WTC11 (cell line): Measurements from ENCODE around the gene MR1. TPM values are rescaled to one million over a fixed set of nuclear protein-coding genes. Genes with fewer than 3 reads are reported as not detected.

Experiments
- ATAC-seq: fragments of 200-7000 bp; cut with Tn5 transposase; 2 replicates; pipeline ENCODE4 v1.10.0; 2021; ENCODE audit warnings: mild to moderate bottlenecking, moderate library complexity
- CTCF ChIA-PET: fragments of 300-600 bp; sonication (Branson Sonifier 250); formaldehyde crosslinking; loops from one replicate; lab custom pipeline; 2021; ENCODE audit warnings: antibody characterized with exemption; lab: Charles Lee
- POLR2A ChIA-PET: fragments of 350-600 bp; sonication (Branson Sonifier 250); formaldehyde crosslinking; loops from one replicate; lab custom pipeline; 2021; ENCODE audit warnings: antibody characterized with exemption; lab: Charles Lee
- DNase-seq: peaks from one replicate; pipeline ENCODE4 v3.0.0; 2021; ENCODE audit warnings: low spot score
- H3K27ac Mint-ChIP-seq: 2 replicates; pipeline ENCODE4 v1.8.0; 2021; ENCODE audit warnings: mixed read lengths
- H3K27me3 Mint-ChIP-seq: 2 replicates; pipeline ENCODE4 v1.8.0; 2021; ENCODE audit warnings: low read depth, mild to moderate bottlenecking, moderate library complexity, mixed read lengths
- H3K36me3 Mint-ChIP-seq: 2 replicates; pipeline ENCODE4 v1.8.0; 2021; ENCODE audit warnings: mixed read lengths
- H3K4me1 Mint-ChIP-seq: 2 replicates; pipeline ENCODE4 v1.8.0; 2022; ENCODE audit warnings: mixed read lengths
- H3K4me3 Mint-ChIP-seq: 2 replicates; pipeline ENCODE4 v1.8.0; 2021; ENCODE audit warnings: mild to moderate bottlenecking, moderate library complexity, mixed read lengths
- H3K9me3 Mint-ChIP-seq: 2 replicates; pipeline ENCODE4 v1.8.0; 2021; ENCODE audit warnings: mixed read lengths
- AFF4 ChIP-seq: sonication (generic); formaldehyde crosslinking; IDR thresholded peaks from 2 replicates; pipeline ENCODE4 v1.8.1; 2023; ENCODE audit warnings: mild to moderate bottlenecking, missing genetic modification reagents, borderline replicate concordance
- CBFB ChIP-seq: sonication (generic); formaldehyde crosslinking; IDR thresholded peaks from 2 replicates; pipeline ENCODE4 v1.8.1; 2022; ENCODE audit warnings: mild to moderate bottlenecking, low read depth, missing genetic modification reagents
- EMX1 ChIP-seq: fragments of 250-450 bp; sonication (Bioruptor Pico); IDR thresholded peaks from 2 replicates; pipeline ENCODE4 v1.8.0; 2021; ENCODE audit warnings: mild to moderate bottlenecking
- ERG ChIP-seq: fragments of 250-450 bp; sonication (Bioruptor Pico); IDR thresholded peaks from 2 replicates; pipeline ENCODE4 v1.8.0; 2021; ENCODE audit warnings: mild to moderate bottlenecking
- ETV6 ChIP-seq: sonication (generic); formaldehyde crosslinking; IDR thresholded peaks from 2 replicates; pipeline ENCODE4 v1.8.1; 2022; ENCODE audit warnings: mild to moderate bottlenecking, missing genetic modification reagents
- FOXP1 ChIP-seq: sonication (generic); formaldehyde crosslinking; IDR thresholded peaks from 2 replicates; pipeline ENCODE4 v1.8.0; 2022; ENCODE audit warnings: missing genetic modification reagents, mild to moderate bottlenecking, moderate library complexity, borderline replicate concordance
- GABPB1 ChIP-seq: sonication (generic); formaldehyde crosslinking; IDR thresholded peaks from 2 replicates; pipeline ENCODE4 v1.8.1; 2023; ENCODE audit warnings: mild to moderate bottlenecking, missing genetic modification reagents
- GTF2I ChIP-seq: fragments of 250-450 bp; sonication (Bioruptor Pico); conservative IDR thresholded peaks from 2 replicates; pipeline ENCODE4 v1.4.0; 2021; ENCODE audit warnings: mild to moderate bottlenecking
- JAZF1 ChIP-seq: fragments of 250-450 bp; sonication (Bioruptor Pico); IDR thresholded peaks from 2 replicates; pipeline ENCODE4 v1.9.0; 2021; ENCODE audit warnings: moderate library complexity, mild to moderate bottlenecking, inconsistent platforms
- MXD4 ChIP-seq: fragments of 250-450 bp; sonication (Bioruptor Pico); IDR thresholded peaks from 2 replicates; pipeline ENCODE4 v1.8.0; 2021; ENCODE audit warnings: mild to moderate bottlenecking, moderate library complexity, borderline replicate concordance
- NR3C1 ChIP-seq: sonication (generic); formaldehyde crosslinking; conservative IDR thresholded peaks from 2 replicates; pipeline ENCODE4 v1.8.1; 2023; ENCODE audit warnings: low read depth, mild to moderate bottlenecking, missing genetic modification reagents
- PRRX2 ChIP-seq: fragments of 250-450 bp; sonication (Bioruptor Pico); IDR thresholded peaks from 2 replicates; pipeline ENCODE4 v1.8.0; 2021; ENCODE audit warnings: mild to moderate bottlenecking
- SMAD3 ChIP-seq: sonication (generic); formaldehyde crosslinking; IDR thresholded peaks from 2 replicates; pipeline ENCODE4 v1.8.0; 2022; ENCODE audit warnings: missing genetic modification reagents, mild to moderate bottlenecking, borderline replicate concordance
- SMAD4 ChIP-seq: sonication (generic); formaldehyde crosslinking; IDR thresholded peaks from 2 replicates; pipeline ENCODE4 v1.8.0; 2022; ENCODE audit warnings: mild to moderate bottlenecking, missing genetic modification reagents
- TCF7 ChIP-seq: sonication (generic); formaldehyde crosslinking; IDR thresholded peaks from 2 replicates; pipeline ENCODE4 v1.8.0; 2022; ENCODE audit warnings: mild to moderate bottlenecking, low read depth, missing genetic modification reagents, moderate library complexity
- TEAD1 ChIP-seq: sonication (generic); formaldehyde crosslinking; IDR thresholded peaks from 2 replicates; pipeline ENCODE4 v1.8.0; 2022; ENCODE audit warnings: mild to moderate bottlenecking, missing genetic modification reagents
- TEAD4 ChIP-seq: sonication (generic); formaldehyde crosslinking; IDR thresholded peaks from 2 replicates; pipeline ENCODE4 v1.8.0; 2022; ENCODE audit warnings: mild to moderate bottlenecking, missing genetic modification reagents
- ZNF121 ChIP-seq: sonication (generic); formaldehyde crosslinking; IDR thresholded peaks from 2 replicates; pipeline ENCODE4 v1.8.0; 2023; ENCODE audit warnings: missing genetic modification reagents
- ZNF138 ChIP-seq: sonication (generic); formaldehyde crosslinking; conservative IDR thresholded peaks from 2 replicates; pipeline ENCODE4 v1.8.1; 2022; ENCODE audit warnings: mild to moderate bottlenecking, moderate library complexity, missing genetic modification reagents
- ZNF219 ChIP-seq: sonication (generic); formaldehyde crosslinking; IDR thresholded peaks from 2 replicates; pipeline ENCODE4 v1.8.0; 2023; ENCODE audit warnings: missing genetic modification reagents, mild to moderate bottlenecking, borderline replicate concordance
- ZNF232 ChIP-seq: sonication (generic); formaldehyde crosslinking; IDR thresholded peaks from 2 replicates; pipeline ENCODE4 v1.8.0; 2022; ENCODE audit warnings: mild to moderate bottlenecking, missing genetic modification reagents
- ZNF317 ChIP-seq: sonication (generic); formaldehyde crosslinking; IDR thresholded peaks from 2 replicates; pipeline ENCODE4 v1.8.1; 2023; ENCODE audit warnings: low read depth, mild to moderate bottlenecking, moderate library complexity, missing genetic modification reagents, borderline replicate concordance
- total RNA-seq: library from RNA; stranded (reverse); gene quantifications from 3 replicates; pipeline ENCODE4 v1.2.3, GENCODE V29; 2021
- TF ChIP-seq, protein P1 (sequence below): sonication (generic); formaldehyde crosslinking; IDR thresholded peaks from 2 replicates; pipeline ENCODE4 v1.8.1; 2023; ENCODE audit warnings: mild to moderate bottlenecking, missing genetic modification reagents, moderate library complexity
- TF ChIP-seq, protein P2 (sequence below): fragments of 250-450 bp; sonication (Bioruptor Pico); IDR thresholded peaks from 2 replicates; pipeline ENCODE4 v2.1.2; 2022; ENCODE audit warnings: mild to moderate bottlenecking, moderate library complexity
- TF ChIP-seq, protein P3 (sequence below): fragments of 200-600 bp; IDR thresholded peaks from 2 replicates; pipeline ENCODE4 v1.8.0; 2022; ENCODE audit warnings: antibody characterized with exemption

Gene MR1
- total RNA-seq, 1 experiment from 2014 or later: 0.28 TPM

- H3K4me3 Mint-ChIP-seq: no peak overlapping the region
- TF ChIP-seq FOXP1 (no peak), CBFB (CRISPR knock-in tag) (no peak), TEAD1 (CRISPR knock-in tag) (no peak), ZNF317 (CRISPR knock-in tag) (no peak), GABPB1 (CRISPR knock-in tag) (no peak), PRRX2 (no peak), ERG (CRISPR knock-in tag) (no peak), EMX1 (CRISPR knock-in tag) (no peak), JAZF1 (CRISPR knock-in tag) (no peak), ZNF219 (CRISPR knock-in tag) (no peak), SMAD3 (CRISPR knock-in tag) (no peak), TEAD4 (no peak)
- TF ChIP-seq, protein P1, sequence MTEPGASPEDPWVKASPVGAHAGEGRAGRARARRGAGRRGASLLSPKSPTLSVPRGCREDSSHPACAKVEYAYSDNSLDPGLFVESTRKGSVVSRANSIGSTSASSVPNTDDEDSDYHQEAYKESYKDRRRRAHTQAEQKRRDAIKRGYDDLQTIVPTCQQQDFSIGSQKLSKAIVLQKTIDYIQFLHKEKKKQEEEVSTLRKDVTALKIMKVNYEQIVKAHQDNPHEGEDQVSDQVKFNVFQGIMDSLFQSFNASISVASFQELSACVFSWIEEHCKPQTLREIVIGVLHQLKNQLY (CRISPR knock-in tag): no peak
- TF ChIP-seq, protein P2, sequence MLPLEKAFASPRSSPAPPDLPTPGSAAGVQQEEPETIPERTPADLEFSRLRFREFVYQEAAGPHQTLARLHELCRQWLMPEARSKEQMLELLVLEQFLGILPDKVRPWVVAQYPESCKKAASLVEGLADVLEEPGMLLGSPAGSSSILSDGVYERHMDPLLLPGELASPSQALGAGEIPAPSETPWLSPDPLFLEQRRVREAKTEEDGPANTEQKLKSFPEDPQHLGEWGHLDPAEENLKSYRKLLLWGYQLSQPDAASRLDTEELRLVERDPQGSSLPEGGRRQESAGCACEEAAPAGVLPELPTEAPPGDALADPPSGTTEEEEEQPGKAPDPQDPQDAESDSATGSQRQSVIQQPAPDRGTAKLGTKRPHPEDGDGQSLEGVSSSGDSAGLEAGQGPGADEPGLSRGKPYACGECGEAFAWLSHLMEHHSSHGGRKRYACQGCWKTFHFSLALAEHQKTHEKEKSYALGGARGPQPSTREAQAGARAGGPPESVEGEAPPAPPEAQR (CRISPR knock-in tag): no peak
- TF ChIP-seq, all 79 proteins: peak for 0
- ChIA-PET CTCF (no interaction called here), POLR2A (interaction anchor here (2.0 kb wide), 1 partner anchor 27 kb away, joined by 11 read pairs; the partner anchor contains the start of gene IER5)
- no peaks in the 10 kb centered on the region for H3K27me3 Mint-ChIP-seq
- peaks cover 37% of the 10 kb centered on the region for H3K4me1 Mint-ChIP-seq
- DNase-seq (no peak), ATAC-seq (no peak)
- H3K9me3 Mint-ChIP-seq: peaks cover 12% of the 10 kb centered on the region
- 0 out of 2 replicates have a peak, but pooled peaks cover 4% of the 10 kb centered on the region for H3K36me3 Mint-ChIP-seq
- no peak overlapping the region for H3K27ac Mint-ChIP-seq
Measured at GRCh38 chr1:181061487-181061886, 27.7 kb downstream of the MR1 start.

DNA sequence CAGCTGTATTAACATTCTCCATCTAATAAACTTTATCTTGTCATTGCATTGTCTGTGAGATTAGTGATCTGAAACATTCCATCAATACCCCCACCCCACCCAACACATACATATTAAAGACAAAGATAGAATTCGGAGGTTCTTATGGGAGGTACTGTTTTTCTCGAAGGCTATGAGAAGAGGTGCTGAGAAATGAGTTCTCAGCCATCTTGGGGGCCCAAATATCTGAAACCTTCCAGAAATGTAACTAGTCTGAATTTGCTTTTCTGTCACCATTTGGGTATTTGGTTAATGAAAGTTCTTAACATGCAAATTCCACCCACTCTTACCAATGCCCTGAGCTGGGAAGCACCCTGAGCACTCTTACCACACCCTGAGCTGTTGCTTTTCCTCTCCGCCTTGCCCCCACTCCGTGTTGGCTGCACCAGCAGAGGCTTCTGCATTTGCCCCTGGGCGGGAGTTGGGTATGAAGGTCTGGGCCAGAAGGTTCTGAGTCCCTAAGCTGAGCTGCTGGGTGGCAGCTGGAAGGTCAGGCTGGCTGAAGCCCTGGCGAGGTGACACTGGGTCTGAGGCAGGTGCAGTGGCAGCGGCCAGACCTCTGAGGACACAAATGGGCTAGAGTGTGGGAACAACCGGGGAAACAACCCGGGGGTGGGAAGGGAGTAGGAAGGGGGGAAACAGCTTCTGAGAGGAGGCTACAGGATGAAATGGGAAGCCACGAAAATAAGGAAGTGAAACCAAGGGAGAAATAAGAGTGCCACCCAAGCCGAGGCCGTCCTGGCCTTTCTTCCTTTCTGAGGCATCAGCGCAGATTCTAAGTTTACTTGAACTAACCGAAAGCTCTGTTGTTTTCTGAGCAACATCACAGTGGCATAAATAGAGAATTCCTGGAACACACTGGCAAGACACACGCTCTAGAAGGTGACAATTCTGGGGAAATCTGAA is 28.4 kb downstream of the MR1 start:
- CTCF ChIA-PET: no interaction called here
- TF ChIP-seq ETV6 (CRISPR knock-in tag) (no peak), TCF7 (CRISPR knock-in tag) (no peak), ZNF138 (CRISPR knock-in tag) (no peak), NR3C1 (CRISPR knock-in tag) (no peak), EMX1 (CRISPR knock-in tag) (no peak), ZNF232 (CRISPR knock-in tag) (no peak), SMAD3 (CRISPR knock-in tag) (no peak), AFF4 (no peak), GTF2I (CRISPR knock-in tag) (no peak), ZNF121 (no peak), MXD4 (CRISPR knock-in tag) (no peak), TEAD4 (no peak), SMAD4 (CRISPR knock-in tag) (no peak)
- TF ChIP-seq, protein P3, sequence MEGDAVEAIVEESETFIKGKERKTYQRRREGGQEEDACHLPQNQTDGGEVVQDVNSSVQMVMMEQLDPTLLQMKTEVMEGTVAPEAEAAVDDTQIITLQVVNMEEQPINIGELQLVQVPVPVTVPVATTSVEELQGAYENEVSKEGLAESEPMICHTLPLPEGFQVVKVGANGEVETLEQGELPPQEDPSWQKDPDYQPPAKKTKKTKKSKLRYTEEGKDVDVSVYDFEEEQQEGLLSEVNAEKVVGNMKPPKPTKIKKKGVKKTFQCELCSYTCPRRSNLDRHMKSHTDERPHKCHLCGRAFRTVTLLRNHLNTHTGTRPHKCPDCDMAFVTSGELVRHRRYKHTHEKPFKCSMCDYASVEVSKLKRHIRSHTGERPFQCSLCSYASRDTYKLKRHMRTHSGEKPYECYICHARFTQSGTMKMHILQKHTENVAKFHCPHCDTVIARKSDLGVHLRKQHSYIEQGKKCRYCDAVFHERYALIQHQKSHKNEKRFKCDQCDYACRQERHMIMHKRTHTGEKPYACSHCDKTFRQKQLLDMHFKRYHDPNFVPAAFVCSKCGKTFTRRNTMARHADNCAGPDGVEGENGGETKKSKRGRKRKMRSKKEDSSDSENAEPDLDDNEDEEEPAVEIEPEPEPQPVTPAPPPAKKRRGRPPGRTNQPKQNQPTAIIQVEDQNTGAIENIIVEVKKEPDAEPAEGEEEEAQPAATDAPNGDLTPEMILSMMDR: no peak
- Mint-ChIP-seq H3K4me3 (no peak overlapping the region), H3K27ac (no peak overlapping the region), H3K36me3 (0 out of 2 replicates have a peak, but pooled peaks cover 4% of the 10 kb centered on the region), H3K9me3 (peaks cover 12% of the 10 kb centered on the region), H3K4me1 (peaks cover 37% of the 10 kb centered on the region), H3K27me3 (no peaks in the 10 kb centered on the region)
- DNase-seq (no peak), ATAC-seq (no peak)
- POLR2A ChIA-PET: interaction anchor here (2.0 kb wide), 1 partner anchor 27 kb away, joined by 11 read pairs; the partner anchor contains the start of gene IER5
